ENCODE data around the gene HEATR9.

GRCh38 chr17:35906926-35907637 lies 38.4 kb upstream of the HEATR9 start:
- TF ChIP-seq, protein P1, sequence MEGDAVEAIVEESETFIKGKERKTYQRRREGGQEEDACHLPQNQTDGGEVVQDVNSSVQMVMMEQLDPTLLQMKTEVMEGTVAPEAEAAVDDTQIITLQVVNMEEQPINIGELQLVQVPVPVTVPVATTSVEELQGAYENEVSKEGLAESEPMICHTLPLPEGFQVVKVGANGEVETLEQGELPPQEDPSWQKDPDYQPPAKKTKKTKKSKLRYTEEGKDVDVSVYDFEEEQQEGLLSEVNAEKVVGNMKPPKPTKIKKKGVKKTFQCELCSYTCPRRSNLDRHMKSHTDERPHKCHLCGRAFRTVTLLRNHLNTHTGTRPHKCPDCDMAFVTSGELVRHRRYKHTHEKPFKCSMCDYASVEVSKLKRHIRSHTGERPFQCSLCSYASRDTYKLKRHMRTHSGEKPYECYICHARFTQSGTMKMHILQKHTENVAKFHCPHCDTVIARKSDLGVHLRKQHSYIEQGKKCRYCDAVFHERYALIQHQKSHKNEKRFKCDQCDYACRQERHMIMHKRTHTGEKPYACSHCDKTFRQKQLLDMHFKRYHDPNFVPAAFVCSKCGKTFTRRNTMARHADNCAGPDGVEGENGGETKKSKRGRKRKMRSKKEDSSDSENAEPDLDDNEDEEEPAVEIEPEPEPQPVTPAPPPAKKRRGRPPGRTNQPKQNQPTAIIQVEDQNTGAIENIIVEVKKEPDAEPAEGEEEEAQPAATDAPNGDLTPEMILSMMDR (IDR thresholded peaks at IDR 0.05; ENCODE audit: insufficient read depth, low read length, poor library complexity, severe bottlenecking) = no peak
- no peak for TF ChIP-seq EZH2phosphoT487 (conservative IDR thresholded peaks at IDR 0.05; ENCODE audit: low read length)
